ENCODE measurements around the gene CCDC91.

- TF ChIP-seq CTCF (IDR thresholded peaks at IDR 0.05) (no peak), POLR2A (IDR thresholded peaks at IDR 0.05) (no peak)
Measured at GRCh38 chr12:28497889-28498411, 307.7 kb downstream of the CCDC91 start.
